CD4-positive, alpha-beta T cell treated with Interleukin-15 for 1 hour (primary cell): ENCODE results near the gene SNAPC5.
"Not testable (repeated sequence)": the region's sequence is repeated elsewhere in the genome, so short reads cannot be mapped to it uniquely, and the experiment has no call there.

Source experiments
- DNase-seq: peaks from one replicate; pipeline ENCODE4 v3.0.0-alpha.2; 2020

Gene SNAPC5

GRCh38 chr15:66497502-66498455, at the start of gene SNAPC5:
TSS of gene SNAPC5 (minus strand) at chr15:66497762. CDS start at chr15:66497731, 31 bp downstream.
- peak; percentile 96 for DNase-seq

- DNase-seq: no peak
Measured at GRCh38 chr15:66545255-66545654, 47.7 kb upstream of the SNAPC5 start.

- DNase-seq: no peak
Measured at GRCh38 chr15:66542896-66543295, 45.3 kb upstream of the SNAPC5 start.

- DNase-seq: no peak
Measured at GRCh38 chr15:66535056-66535455, 37.5 kb upstream of the SNAPC5 start.

GRCh38 chr15:66524838-66525237, 27.3 kb upstream of the SNAPC5 start:
- no peak for DNase-seq

- no peak for DNase-seq
Measured at GRCh38 chr15:66523926-66524325, 26.4 kb upstream of the SNAPC5 start.

- no peak for DNase-seq
Measured at GRCh38 chr15:66515901-66516322, 18.4 kb upstream of the SNAPC5 start.

GRCh38 chr15:66514586-66514985, 17.0 kb upstream of the SNAPC5 start:
- DNase-seq: no peak

GRCh38 chr15:66508293-66508883, 10.8 kb upstream of the SNAPC5 start:
- DNase-seq: no peak

GRCh38 chr15:66505818-66506217, 8.3 kb upstream of the SNAPC5 start:
- no peak for DNase-seq

- DNase-seq: no peak
Measured at GRCh38 chr15:66505430-66505811, 7.9 kb upstream of the SNAPC5 start.

GRCh38 chr15:66504563-66505429, 7.2 kb upstream of the SNAPC5 start, which contains the start of the genes RPL4 and ZWILCH:
TSS of gene RPL4 (minus strand) at chr15:66504855. CDS start at chr15:66504790, 65 bp downstream.
TSS of gene ZWILCH (plus strand) at chr15:66505326. CDS start at chr15:66505339, 13 bp downstream.
- peak; percentile 84 for DNase-seq

GRCh38 chr15:66503780-66504562, 6.4 kb upstream of the SNAPC5 start:
- DNase-seq: no peak

- DNase-seq: not testable (repeated sequence)
Measured at GRCh38 chr15:66503041-66503648, 5.6 kb upstream of the SNAPC5 start.

- DNase-seq: no peak
Measured at GRCh38 chr15:66502491-66502890, 4.9 kb upstream of the SNAPC5 start.

GRCh38 chr15:66500346-66500745, 2.8 kb upstream of the SNAPC5 start:
- not testable (repeated sequence) for DNase-seq

GRCh38 chr15:66498501-66499386, 1.2 kb upstream of the SNAPC5 start:
- no peak for DNase-seq

- no peak for DNase-seq
Measured at GRCh38 chr15:66496951-66497501, 536 bp downstream of the SNAPC5 start.

- DNase-seq: no peak
Measured at GRCh38 chr15:66494262-66494661, 3.3 kb downstream of the SNAPC5 start.

GRCh38 chr15:66491846-66492245, 5.7 kb downstream of the SNAPC5 start:
- DNase-seq: no peak
